HG03039 (cell line): ENCODE results near the gene FASN.

Experiments used
- ATAC-seq: cut with Tn5 transposase; IDR thresholded peaks from one replicate; pipeline ENCODE4 v1.9.1; 2021; ENCODE audit warnings: mild to moderate bottlenecking, moderate library complexity; ENCODE audit not compliant: unreplicated experiment

FASN gene

GRCh38 chr17:82030470-82031302 lies 67.3 kb downstream of the FASN start:
- ATAC-seq: no peak

- ATAC-seq: no peak
These were observed 68.0 kb downstream of the FASN start for GRCh38 chr17:82029990-82030469.

GRCh38 chr17:82029391-82029790 lies 68.6 kb downstream of the FASN start:
- no peak for ATAC-seq

- ATAC-seq: no peak
These were observed 69.1 kb downstream of the FASN start for GRCh38 chr17:82028966-82029365.
